HG02678 (cell line): Measurements from ENCODE around the gene DPP9.
A peak's percentile ranks its signal among the peaks of the same experiment; 100 is the strongest.
"Not testable (repeated sequence)": the region's sequence is repeated elsewhere in the genome, so short reads cannot be mapped to it uniquely, and the experiment has no call there.

Experiments used
- ATAC-seq: cut with Tn5 transposase; IDR thresholded peaks from one replicate; pipeline ENCODE4 v1.9.1; 2021; ENCODE audit warnings: mild to moderate bottlenecking, moderate library complexity; ENCODE audit not compliant: unreplicated experiment

Gene DPP9

GRCh38 chr19:4742723-4743646, 19.3 kb upstream of the DPP9 start:
- ATAC-seq, result no peak

GRCh38 chr19:4740092-4740491, 16.4 kb upstream of the DPP9 start:
- ATAC-seq, result no peak

GRCh38 chr19:4738734-4739133, 15.1 kb upstream of the DPP9 start:
- no peak for ATAC-seq

GRCh38 chr19:4737955-4738600, 14.4 kb upstream of the DPP9 start:
- no peak for ATAC-seq

- ATAC-seq, result no peak
Observed at GRCh38 chr19:4733755-4734345, 10.2 kb upstream of the DPP9 start.

- ATAC-seq, result no peak
Observed at GRCh38 chr19:4732680-4733114, 9.1 kb upstream of the DPP9 start.

GRCh38 chr19:4730740-4731171, 7.1 kb upstream of the DPP9 start:
- no peak for ATAC-seq

- no peak for ATAC-seq
Observed at GRCh38 chr19:4728871-4729270, 5.2 kb upstream of the DPP9 start.

- ATAC-seq, result peak; percentile 24
Observed at GRCh38 chr19:4722671-4723594, 709 bp downstream of the DPP9 start.

- no peak for ATAC-seq
Observed at GRCh38 chr19:4721196-4721595, 2.4 kb downstream of the DPP9 start.

GRCh38 chr19:4720037-4720700, 3.5 kb downstream of the DPP9 start:
- ATAC-seq, result no peak

- ATAC-seq, result no peak
Observed at GRCh38 chr19:4719499-4719866, 4.2 kb downstream of the DPP9 start.

- ATAC-seq, result no peak
Observed at GRCh38 chr19:4717966-4718701, 5.5 kb downstream of the DPP9 start.

GRCh38 chr19:4717191-4717965, 6.3 kb downstream of the DPP9 start:
- ATAC-seq, result no peak

- no peak for ATAC-seq
Observed at GRCh38 chr19:4715529-4716221, 8.0 kb downstream of the DPP9 start.

GRCh38 chr19:4715178-4715528, 8.5 kb downstream of the DPP9 start:
- not testable (repeated sequence) for ATAC-seq

GRCh38 chr19:4714016-4714415, 9.6 kb downstream of the DPP9 start:
- no peak for ATAC-seq

GRCh38 chr19:4713384-4713951, 10.2 kb downstream of the DPP9 start:
- ATAC-seq, result no peak
